Vagina (tissue), 2 donors: Measurements from ENCODE around the gene ADAMTS2. TPM values are rescaled to one million over a fixed set of nuclear protein-coding genes. Genes with fewer than 3 reads are reported as not detected.

ENCODE experiments used
- DNase-seq, 2 donors: peaks; one replicate each; pipeline ENCODE4 v3.0.0-alpha.2; 2017; ENCODE audit errors: extremely low spot score in 2 of 2
- H3K27ac ChIP-seq: fragments of 200-600 bp; sonication (generic); one replicate; pipeline ENCODE4 v1.5.1; 2019
- H3K27me3 ChIP-seq: fragments of 200-600 bp; sonication (generic); one replicate; pipeline ENCODE4 v1.5.1; 2019
- H3K36me3 ChIP-seq, 2 donors: fragments of 200-600 bp; sonication (generic); one replicate each; pipeline ENCODE4 v1.5.1; 2017 to 2019
- H3K4me1 ChIP-seq: fragments of 200-600 bp; sonication (generic); one replicate; pipeline ENCODE4 v1.5.1; 2019
- H3K4me3 ChIP-seq, 2 donors: fragments of 200-600 bp; sonication (generic); 1 replicate in 1 of 2; 2 replicates in 1 of 2; pipeline ENCODE4 v1.5.1; 2016 to 2019
- H3K9me3 ChIP-seq: fragments of 200-600 bp; sonication (generic); one replicate; pipeline ENCODE4 v1.5.1; 2019
- CTCF ChIP-seq, 3 experiments: fragments of 450-650 bp in 2 of 3; fragments of 200-600 bp in 1 of 3; sonication (generic) in 1 of 3; IDR thresholded peaks; one replicate each; pipeline ENCODE4 v1.5.1; 2017 to 2019; ENCODE audit warnings: antibody characterized with exemption in 3 of 3, mild to moderate bottlenecking in 2 of 3, moderate library complexity in 2 of 3
- POLR2A ChIP-seq, 2 donors: fragments of 450-650 bp; IDR thresholded peaks; one replicate each; pipeline ENCODE4 v1.6.1; 2017; ENCODE audit warnings: antibody characterized with exemption in 2 of 2, mild to moderate bottlenecking in 2 of 2, moderate library complexity in 2 of 2
- POLR2AphosphoS5 ChIP-seq, 2 donors: sonication (generic); formaldehyde crosslinking; IDR thresholded peaks; one replicate each; pipeline ENCODE4 v1.9.0; 2017; ENCODE audit warnings: antibody characterized with exemption in 2 of 2, mild to moderate bottlenecking in 2 of 2, low read depth in 1 of 2; ENCODE audit not compliant: insufficient read depth in 1 of 2
- intact Hi-C: fragments of 100-400 bp; cut with DNase I; formaldehyde crosslinking; loops from one replicate; pipeline ENCODE4 v1.15.1; 2023
- total RNA-seq: library from RNA; depleted of rRNA; stranded (reverse); fragments of >200 nt; gene quantifications from one replicate; pipeline ENCODE4 v1.2.3, GENCODE V29; 2016

Gene ADAMTS2
- total RNA-seq, 1 donor from 2014 or later = 17.4 TPM

GRCh38 chr5:179177711-179178575, 167.3 kb downstream of the ADAMTS2 start:
- no peaks in the 10 kb centered on the region for H3K4me1 ChIP-seq
- H3K4me3 ChIP-seq = no peak overlapping the region
- no peak for DNase-seq
- TF ChIP-seq POLR2AphosphoS5 (IDR thresholded peaks at IDR 0.05; ENCODE audit: insufficient read depth in 1 of 2, low read depth in 1 of 2) = no peak
- TF ChIP-seq POLR2A (IDR thresholded peaks at IDR 0.05) = no peak
- TF ChIP-seq CTCF (IDR thresholded peaks at IDR 0.05) = no peak
- intact Hi-C loops = no loop called here
- no peaks in the 10 kb centered on the region for H3K9me3 ChIP-seq
- no peaks in the 10 kb centered on the region for H3K36me3 ChIP-seq
- H3K27me3 ChIP-seq = no peaks in the 10 kb centered on the region
- no peak overlapping the region for H3K27ac ChIP-seq

- Histone ChIP-seq H3K27ac (no peak overlapping the region), H3K9me3 (no peaks in the 10 kb centered on the region), H3K4me3 (no peak overlapping the region), H3K36me3 (no peaks in the 10 kb centered on the region), H3K4me1 (no peaks in the 10 kb centered on the region), H3K27me3 (no peaks in the 10 kb centered on the region)
- intact Hi-C loops = no loop called here
- no peak for TF ChIP-seq POLR2A (IDR thresholded peaks at IDR 0.05)
- TF ChIP-seq POLR2AphosphoS5 (IDR thresholded peaks at IDR 0.05; ENCODE audit: insufficient read depth in 1 of 2, low read depth in 1 of 2) = no peak
- no peak for TF ChIP-seq CTCF (IDR thresholded peaks at IDR 0.05)
- DNase-seq = no peak
These were observed 168.6 kb downstream of the ADAMTS2 start for GRCh38 chr5:179176571-179177230.

- Histone ChIP-seq H3K27me3 (no peaks in the 10 kb centered on the region), H3K4me3 (no peak overlapping the region), H3K36me3 (no peaks in the 10 kb centered on the region), H3K9me3 (no peaks in the 10 kb centered on the region), H3K4me1 (no peaks in the 10 kb centered on the region), H3K27ac (no peak overlapping the region)
- DNase-seq = no peak
- intact Hi-C loops = no loop called here
- no peak for TF ChIP-seq POLR2A (IDR thresholded peaks at IDR 0.05)
- no peak for TF ChIP-seq POLR2AphosphoS5 (IDR thresholded peaks at IDR 0.05; ENCODE audit: insufficient read depth in 1 of 2, low read depth in 1 of 2)
- TF ChIP-seq CTCF (IDR thresholded peaks at IDR 0.05) = no peak
These were observed 169.1 kb downstream of the ADAMTS2 start for GRCh38 chr5:179176166-179176565.

- no peak overlapping the region for H3K4me3 ChIP-seq
- peaks cover 8% of the 10 kb centered on the region for H3K4me1 ChIP-seq
- no peaks in the 10 kb centered on the region for H3K9me3 ChIP-seq
- TF ChIP-seq POLR2A (IDR thresholded peaks at IDR 0.05) (no peak), CTCF (IDR thresholded peaks at IDR 0.05) (no peak), POLR2AphosphoS5 (IDR thresholded peaks at IDR 0.05; ENCODE audit: insufficient read depth in 1 of 2, low read depth in 1 of 2) (no peak)
- no peaks in the 10 kb centered on the region for H3K36me3 ChIP-seq
- no peak for DNase-seq
- intact Hi-C loops = no loop called here
- peak overlapping the region; percentile 27 for H3K27ac ChIP-seq
- no peaks in the 10 kb centered on the region for H3K27me3 ChIP-seq
These were observed 173.2 kb downstream of the ADAMTS2 start for GRCh38 chr5:179171816-179172745.
